ENCODE results near the gene CD1E. TPM values are rescaled to one million over a fixed set of nuclear protein-coding genes. Genes with fewer than 3 reads are reported as not detected.
"Not testable (repeated sequence)": the region's sequence is repeated elsewhere in the genome, so short reads cannot be mapped to it uniquely, and the experiment has no call there.

CD1E gene
- total RNA-seq, 4 donors from 2014 or later: 0.44 TPM; not detected in 3

DNA sequence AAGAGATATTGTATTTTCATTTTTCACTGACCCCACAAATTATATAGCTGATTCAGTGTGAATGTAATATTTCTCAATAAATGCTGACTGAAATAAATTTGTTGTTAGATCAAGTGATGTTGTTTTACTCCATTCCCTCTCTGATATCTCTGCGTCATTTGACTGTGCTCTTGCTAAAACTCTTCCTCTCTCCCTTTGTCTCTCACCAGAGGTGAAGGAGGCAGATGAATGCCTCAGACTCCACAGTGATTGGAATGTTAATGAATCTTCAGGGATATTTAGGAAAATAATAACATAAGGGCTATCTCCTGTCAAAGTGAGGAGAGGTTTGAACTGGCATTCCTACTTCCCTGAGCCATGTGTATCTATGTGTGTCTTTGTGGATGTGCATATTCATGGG, 3.7 kb downstream of the CD1E start:
- ATAC-seq (ENCODE audit: low FRiP score): no peak
- TF ChIP-seq, protein P1, sequence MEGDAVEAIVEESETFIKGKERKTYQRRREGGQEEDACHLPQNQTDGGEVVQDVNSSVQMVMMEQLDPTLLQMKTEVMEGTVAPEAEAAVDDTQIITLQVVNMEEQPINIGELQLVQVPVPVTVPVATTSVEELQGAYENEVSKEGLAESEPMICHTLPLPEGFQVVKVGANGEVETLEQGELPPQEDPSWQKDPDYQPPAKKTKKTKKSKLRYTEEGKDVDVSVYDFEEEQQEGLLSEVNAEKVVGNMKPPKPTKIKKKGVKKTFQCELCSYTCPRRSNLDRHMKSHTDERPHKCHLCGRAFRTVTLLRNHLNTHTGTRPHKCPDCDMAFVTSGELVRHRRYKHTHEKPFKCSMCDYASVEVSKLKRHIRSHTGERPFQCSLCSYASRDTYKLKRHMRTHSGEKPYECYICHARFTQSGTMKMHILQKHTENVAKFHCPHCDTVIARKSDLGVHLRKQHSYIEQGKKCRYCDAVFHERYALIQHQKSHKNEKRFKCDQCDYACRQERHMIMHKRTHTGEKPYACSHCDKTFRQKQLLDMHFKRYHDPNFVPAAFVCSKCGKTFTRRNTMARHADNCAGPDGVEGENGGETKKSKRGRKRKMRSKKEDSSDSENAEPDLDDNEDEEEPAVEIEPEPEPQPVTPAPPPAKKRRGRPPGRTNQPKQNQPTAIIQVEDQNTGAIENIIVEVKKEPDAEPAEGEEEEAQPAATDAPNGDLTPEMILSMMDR (IDR thresholded peaks at IDR 0.05): no peak
- DNase-seq (ENCODE audit: low spot score): no peak

DNA sequence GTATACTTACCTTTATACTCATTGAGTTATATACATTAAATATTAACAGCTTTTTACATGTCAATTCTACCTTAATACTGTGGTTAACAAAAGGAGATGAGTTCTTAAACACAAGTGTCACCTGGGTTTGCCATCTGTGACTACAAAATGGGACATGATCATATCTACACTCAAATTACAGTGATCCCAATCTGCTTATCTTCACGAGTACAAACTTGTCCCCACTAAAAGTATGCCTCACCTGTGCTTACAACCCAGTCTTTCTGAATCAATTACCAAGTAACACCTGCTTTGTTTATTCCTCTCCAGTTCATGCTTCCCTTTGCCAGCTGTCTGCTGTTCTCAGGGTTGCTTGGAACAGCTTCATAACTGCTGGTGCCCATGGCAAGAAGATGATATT, 8.8 kb downstream of the CD1E start:
- TF ChIP-seq, protein P1 (IDR thresholded peaks at IDR 0.05): no peak
- DNase-seq (ENCODE audit: low spot score) (no peak), ATAC-seq (ENCODE audit: low FRiP score) (no peak)

DNA sequence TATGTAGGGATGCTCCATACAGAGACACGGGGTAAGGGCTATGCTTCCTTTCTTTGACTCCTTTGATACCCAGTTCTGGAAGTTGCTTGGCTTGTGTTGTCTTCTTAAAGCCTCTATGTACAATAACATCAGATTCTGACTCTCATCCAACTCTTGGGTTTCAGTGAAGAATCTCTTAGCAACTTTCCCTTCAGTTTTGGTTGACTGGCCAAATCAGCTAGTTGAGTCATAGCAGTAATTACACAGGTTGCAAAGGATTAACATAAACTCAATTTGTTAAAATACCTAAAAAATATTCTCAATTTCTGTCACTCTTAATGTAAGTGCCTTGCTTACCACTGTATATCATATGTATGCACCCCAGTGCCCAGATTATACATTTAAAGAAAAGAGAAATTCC, 9.2 kb downstream of the CD1E start:
- DNase-seq (ENCODE audit: low spot score) (no peak), ATAC-seq (ENCODE audit: low FRiP score) (no peak)
- TF ChIP-seq, protein P1 (IDR thresholded peaks at IDR 0.05): no peak

DNA sequence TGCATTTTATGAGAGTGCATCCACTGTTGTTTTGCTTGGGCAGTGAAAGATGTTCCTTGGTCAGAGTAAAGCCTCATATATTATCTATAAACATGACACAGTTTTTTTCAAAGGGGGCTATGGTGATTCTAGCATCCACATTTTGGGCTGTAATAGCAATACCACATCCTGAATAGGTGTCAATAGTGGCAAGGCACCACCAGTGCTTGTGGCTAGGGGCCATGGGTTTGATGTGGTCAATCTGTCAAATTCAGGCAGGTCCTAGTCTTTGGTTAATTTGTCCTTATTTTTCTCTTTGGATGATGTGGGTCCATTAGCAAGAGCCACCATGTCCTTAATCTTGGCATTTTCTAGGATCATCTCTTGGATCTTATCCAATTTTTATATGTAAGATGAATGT, 13.1 kb downstream of the CD1E start:
- TF ChIP-seq, protein P1 (IDR thresholded peaks at IDR 0.05): no peak
- DNase-seq (ENCODE audit: low spot score) (no peak), ATAC-seq (ENCODE audit: low FRiP score) (no peak)

DNA sequence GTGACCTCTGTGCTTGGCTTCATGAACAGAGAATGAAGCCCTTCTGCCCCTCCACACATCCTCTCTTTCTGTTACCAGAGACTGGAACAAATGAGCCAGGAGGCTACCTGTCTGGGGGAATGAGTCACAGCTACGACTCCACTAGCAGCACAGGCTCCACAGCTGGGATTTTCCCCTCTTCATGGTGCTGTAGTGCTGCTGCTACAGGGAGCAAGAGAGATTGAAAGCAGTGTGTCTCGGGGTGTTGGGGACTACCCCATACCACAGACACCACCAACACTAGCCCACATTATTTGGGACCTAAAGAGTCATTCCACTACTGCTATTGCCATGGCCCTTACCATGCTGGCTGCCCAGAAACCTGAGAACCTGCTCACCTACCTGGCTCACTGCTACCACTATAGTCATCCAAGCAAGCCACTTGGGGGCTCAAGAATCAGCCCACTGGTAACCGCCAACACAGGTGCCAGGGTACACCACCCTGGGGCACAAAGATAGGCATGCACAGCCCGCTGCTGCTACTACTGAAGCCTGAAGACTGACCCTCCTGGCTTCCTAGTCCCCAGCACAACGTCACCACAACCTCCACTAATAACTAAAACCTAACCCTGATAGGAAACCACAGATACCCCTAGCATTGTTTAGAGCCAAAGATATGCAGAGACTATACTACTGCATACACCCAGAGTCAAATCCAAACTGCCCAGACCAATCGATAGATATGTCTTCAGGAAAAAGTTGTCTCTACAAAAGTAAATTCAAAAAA, 17.7 kb downstream of the CD1E start:
- ATAC-seq (ENCODE audit: low FRiP score) (no peak), DNase-seq (ENCODE audit: low spot score) (no peak)
- TF ChIP-seq, protein P1 (IDR thresholded peaks at IDR 0.05): no peak

DNA sequence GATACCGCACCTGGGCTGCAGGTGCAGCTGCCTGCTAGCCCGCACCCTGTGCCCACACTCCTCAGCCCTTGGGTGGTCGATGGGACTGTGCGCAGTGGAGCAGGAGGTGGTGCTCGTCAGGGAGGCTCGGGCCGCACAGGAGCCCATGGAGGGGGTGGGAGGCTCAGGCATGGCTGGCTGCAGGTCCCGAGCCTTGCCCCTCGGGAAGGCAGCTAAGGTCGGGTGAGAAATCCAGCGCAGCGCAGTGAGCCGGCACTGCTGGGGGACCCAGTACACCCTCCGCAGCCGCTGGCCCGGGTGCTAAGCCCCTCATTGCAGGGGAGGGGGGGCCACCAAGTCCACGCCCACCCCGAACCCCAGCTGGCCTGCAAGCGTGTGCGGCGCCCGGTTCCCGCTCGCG, 20.4 kb downstream of the CD1E start:
- ATAC-seq (ENCODE audit: low FRiP score); DNase-seq (ENCODE audit: low spot score): not testable (repeated sequence)

DNA sequence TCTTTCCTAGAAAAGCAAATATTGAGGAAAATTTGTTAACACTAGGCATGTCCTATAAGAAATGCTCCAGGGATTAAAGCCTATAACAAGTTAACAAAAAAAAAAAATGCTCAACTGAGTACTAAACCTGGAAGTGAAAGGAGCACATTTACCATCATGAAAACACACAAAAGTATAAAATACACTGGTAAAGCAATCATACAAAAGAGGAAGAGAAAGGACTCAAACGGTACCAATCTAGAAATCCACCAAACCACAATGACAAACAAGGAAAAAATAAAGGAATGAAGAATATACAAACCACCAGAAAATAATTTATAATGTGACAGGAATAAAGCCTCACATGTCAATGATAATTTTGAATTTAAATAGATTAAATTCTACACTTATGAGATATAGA, 21.2 kb downstream of the CD1E start:
- DNase-seq (ENCODE audit: low spot score) (no peak), ATAC-seq (ENCODE audit: low FRiP score) (no peak)
- TF ChIP-seq, protein P1 (IDR thresholded peaks at IDR 0.05): no peak
